ENCODE data around the gene CBLL2.
"Not testable (repeated sequence)": the region's sequence is repeated elsewhere in the genome, so short reads cannot be mapped to it uniquely, and the experiment has no call there.

The CBLL2 gene, protein sequence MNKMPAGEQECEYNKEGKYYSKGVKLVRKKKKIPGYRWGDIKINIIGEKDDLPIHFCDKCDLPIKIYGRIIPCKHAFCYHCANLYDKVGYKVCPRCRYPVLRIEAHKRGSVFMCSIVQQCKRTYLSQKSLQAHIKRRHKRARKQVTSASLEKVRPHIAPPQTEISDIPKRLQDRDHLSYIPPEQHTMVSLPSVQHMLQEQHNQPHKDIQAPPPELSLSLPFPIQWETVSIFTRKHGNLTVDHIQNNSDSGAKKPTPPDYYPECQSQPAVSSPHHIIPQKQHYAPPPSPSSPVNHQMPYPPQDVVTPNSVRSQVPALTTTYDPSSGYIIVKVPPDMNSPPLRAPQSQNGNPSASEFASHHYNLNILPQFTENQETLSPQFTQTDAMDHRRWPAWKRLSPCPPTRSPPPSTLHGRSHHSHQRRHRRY

DNA sequence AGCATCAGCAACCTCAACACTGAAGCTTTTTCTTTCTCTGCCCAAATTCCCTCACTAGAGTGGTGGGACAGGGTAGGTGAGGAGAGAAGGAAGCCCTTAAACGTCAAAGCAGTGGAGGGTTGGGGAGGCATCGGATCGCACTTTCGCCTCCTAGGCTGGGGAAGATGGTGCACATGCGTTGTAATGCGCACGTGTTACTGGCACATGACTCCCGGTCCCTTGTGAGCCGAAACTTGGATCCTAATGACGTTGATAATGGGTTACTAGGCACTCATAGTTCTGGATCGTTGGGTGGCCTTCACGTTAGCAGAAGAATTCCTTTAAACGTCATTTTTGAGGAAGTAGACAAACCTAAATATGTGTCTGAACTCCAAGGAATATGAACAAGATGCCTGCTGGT lies at the start of gene CBLL2:
Gene CBLL2 (plus strand): TSS at position 301 of the 400 bp plus-strand sequence. CDS start 79 bp downstream, at position 380.
- DNase-seq, result no peak

DNA sequence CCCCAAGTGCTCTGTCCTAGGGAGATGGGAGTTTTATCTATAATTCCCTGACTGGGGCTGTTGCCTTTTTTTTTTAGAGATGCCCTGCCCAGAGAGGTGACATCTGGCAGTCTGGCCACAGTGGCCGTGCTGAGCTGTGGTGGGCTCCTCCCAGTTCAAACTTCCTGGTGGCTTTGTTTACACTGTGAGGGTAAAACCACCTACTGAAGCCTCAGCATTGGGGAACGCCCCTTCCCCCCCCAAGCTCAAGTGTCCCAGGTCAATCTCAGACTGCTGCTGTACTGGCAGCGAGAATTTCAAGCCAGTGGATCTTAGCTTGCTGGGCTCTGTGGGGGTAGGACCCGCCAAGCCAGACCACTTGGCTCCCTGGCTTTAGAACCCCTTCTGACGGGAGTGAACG lies 38.3 kb upstream of the CBLL2 start:
- no peak for DNase-seq

DNA sequence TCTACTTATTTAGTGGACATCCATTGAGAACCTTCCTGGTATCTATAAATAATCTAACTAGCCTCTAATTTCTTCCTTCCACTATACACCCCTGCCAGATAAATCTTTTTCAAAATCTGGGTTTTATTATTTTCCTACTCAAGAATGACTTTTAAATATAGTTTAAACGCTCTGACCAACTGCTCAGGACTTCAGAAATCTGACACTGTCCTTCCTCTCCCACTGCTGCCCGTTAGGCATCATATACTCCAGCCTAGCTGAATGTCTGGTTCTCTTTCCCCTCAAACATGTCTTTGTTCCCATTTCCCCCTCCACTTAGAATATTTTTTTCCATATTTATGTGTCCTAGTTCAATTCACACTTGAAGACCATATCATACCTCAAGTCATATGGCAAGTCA lies 35.2 kb upstream of the CBLL2 start:
- no peak for DNase-seq

DNA sequence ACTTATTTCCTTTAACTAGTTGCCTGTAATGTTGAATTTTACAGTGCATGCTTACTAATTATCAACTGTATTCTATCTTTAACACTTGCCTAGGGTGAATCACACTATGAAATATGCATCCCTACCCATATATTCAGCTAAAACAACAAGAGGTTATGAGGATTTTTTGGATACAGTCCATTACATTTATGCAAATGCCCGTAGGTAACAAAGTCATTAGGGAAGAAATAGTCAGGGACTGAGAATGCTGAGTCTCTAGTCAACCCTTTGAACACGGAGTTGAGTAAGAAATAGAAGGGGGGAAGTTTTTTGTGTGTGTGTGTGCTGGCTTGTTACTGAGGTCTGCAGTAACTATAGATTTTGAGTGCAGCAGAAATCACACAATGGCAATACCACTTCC lies 26.1 kb upstream of the CBLL2 start:
- no peak for DNase-seq

DNA sequence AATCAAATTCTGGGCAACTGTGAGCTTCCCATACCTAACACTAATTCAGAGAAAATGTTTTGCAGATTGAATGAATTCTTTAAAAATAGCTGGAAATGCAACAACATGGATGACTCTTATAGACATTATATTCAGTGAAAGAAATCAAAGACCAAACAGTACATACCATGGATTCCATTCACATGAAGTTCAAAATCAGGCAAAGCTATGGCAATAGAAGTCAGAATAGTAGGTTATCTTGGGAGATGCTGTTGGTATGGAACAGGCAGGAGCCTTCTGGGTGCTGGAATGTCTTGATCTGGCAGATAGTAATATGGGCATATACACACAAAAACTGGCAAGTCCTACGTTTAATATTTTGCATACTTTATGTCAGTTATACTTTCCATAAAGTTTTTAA lies 25.5 kb upstream of the CBLL2 start:
- no peak for DNase-seq

DNA sequence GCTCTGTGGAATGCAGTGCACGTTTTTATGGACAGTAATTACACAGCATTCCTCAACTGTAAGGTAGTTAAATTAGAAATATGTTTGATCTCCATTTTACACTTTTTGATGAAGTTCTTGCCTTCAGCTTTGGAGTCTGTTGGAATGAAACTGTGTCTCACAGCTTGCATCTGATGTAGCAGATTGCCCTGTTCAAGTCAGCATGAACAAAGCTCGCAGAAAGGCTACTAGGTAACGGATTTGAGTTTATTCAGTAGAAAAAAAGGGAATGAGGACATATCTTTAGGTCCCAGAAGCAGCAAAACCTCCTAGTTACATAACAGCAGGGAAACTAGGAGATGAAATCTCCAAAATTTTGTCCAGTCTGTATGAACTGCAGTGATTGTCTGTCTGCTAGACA lies 24.3 kb upstream of the CBLL2 start:
- DNase-seq, result no peak

DNA sequence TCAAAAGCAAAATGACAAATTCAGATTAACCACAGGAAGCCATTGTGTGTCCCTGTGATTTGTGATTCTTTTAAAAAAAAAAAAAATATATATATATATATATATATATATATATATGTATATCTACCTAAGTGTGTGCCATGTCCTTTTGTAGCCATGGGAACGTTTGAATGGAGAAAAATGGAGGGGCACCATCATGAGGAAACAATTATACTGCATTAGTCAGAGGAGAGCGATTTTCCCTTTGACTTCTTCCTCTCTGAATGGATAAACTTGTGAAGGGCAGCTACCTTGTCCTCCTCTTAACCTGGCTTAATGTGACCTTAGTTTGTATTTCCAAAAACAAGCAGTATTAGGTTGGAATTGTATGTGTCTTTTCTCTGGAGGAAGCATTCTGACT lies 23.3 kb upstream of the CBLL2 start:
- no peak for DNase-seq

DNA sequence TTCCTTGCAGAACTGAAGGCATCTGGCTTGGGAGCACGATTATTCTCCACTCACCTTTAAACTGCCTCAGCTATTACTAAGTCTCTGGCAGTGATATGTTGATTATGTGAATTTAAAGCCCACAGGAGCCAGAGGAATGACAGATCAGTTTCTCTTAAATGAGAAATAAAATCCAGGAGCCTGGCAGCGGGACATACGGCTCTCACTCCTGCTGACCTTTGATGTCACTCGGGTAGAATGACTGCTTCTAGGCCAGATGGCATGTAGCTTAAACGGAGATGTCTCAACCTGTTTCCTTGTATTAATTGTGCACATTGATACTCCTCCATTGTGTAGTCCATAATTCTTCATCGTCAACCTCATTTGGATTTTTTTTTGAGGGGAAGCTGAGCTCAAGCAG lies 4.0 kb upstream of the CBLL2 start:
- no peak for DNase-seq

DNA sequence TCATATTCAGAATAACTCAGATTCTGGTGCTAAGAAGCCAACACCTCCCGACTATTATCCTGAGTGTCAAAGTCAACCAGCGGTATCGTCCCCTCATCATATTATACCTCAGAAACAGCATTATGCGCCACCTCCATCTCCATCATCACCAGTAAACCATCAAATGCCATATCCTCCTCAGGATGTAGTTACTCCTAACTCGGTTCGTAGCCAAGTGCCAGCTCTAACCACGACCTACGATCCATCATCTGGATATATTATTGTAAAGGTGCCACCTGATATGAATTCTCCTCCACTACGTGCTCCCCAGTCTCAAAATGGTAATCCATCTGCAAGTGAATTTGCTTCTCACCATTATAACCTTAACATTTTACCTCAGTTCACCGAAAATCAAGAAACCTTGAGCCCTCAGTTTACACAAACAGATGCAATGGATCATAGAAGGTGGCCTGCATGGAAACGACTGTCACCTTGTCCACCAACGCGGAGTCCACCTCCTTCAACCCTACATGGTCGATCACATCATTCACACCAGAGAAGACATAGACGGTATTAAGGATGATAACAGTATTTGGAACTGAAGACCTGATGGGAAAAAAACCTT lies 1.1 kb downstream of the CBLL2 start:
- no peak for DNase-seq

DNA sequence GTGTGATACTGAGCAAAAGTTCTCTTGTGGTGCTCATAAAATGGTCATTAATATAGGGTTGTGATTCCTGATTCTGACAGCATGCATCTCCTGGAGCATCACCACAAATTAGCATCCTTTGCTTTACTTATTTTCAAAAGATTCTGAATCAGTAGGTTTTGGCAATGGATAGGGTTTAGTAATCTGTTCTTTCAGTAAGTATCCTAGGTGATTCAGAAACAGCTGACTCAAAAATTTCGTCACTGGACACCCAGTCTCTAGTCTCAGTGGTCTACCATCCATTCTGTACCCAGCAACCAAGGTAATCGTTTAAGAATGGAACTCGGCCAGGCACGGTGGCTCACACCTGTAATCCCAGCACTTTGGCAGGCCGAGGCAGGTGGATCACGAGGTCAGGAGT lies 4.1 kb downstream of the CBLL2 start:
- DNase-seq, result no peak

DNA sequence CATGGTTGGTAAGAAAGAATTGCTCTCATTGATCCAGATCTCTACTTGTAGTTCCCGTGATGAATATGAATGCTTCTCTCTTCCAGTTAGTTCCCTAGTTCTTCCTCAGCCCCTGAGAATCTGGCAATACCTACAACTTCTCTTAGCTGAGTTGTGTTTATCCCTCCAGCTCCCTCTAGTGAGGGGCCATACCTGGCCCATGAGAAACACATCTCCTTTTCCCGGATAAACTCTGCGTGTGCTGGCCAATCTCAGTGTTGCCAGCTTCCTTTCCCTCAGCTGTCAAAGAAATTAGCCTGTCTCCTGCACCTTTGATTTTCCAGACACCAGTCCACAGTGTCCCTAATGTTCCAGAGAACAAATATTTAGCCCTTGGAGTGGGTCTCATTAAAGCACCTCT lies 5.7 kb downstream of the CBLL2 start:
- no peak for DNase-seq

DNA sequence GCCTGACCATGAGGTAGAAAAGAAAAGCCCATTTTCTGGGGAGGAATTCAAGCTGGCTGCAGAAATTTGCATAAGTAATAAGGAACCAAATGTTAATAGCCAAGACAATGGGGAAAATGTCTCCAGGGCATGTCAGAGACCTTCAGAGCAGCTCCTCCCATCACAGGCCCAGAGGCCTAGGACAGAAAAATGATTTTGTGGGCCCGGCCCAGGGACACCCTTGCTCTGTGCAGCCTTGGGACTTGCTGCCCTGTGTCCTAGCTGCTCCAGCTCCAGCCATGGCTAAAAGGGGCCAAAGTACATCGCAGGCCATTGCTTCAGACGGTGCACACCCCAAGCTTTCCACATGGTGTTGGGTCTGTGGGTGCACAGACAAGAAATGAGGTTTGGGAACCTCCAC lies 16.5 kb downstream of the CBLL2 start:
- DNase-seq, result not testable (repeated sequence)

DNA sequence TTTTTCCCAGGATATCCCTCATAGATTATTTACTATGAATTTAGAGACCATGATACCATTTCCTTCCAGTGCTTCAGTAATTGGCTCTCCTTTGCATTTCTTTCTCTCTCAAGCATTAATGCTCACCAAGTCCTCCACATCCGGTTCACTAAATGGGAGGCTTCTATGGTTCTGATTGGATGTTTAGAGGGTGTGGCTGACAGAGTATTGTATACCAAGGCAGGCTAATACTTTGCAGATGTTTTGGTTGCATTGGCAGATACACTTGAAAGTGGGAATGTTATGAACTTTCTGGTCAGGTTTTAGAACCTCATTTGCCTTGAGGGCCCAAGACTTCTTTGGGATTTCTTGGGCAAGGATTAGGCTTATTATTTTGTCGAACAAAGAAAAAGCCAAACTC lies 24.2 kb downstream of the CBLL2 start:
- no peak for DNase-seq

DNA sequence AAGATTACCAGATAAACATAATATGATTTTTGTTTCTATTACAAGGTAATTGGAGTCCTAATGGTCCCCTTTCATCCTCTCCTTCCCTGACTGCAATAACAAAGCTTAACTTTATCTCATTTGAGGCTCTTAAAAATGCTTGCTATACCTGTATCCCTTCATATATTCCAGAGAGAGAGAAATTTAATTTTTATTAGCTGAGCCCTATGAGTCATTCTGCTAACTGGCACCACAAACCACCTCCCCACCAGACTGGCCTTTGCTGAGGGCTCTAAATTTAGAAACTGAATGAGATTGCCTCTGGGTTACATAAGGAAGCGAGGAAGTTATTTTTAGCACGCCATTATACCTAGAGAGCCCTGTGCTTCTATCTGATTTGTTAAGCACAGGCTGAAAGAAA lies 27.4 kb downstream of the CBLL2 start:
- DNase-seq, result peak in 5 of 51 donors; percentile 0 to 8 (median 3)

DNA sequence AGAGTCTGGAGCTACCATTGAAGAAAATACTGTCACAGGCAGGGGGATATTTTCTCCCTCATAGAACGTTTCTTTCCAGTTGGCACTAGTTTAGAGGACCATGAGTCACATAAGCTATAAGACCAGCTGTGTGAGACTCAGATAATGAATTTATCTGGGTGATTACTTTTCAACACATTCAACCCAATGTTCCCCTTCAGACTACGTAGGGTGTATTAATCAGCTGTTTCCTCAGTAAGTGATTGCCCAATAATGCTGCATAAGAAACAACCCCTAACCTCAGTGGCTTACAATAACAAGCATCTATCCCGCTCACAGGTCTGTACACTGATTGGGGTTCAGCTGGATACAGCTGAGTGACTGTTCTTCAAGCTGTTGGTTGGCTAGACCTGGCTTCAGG lies 38.1 kb downstream of the CBLL2 start:
- no peak for DNase-seq

DNA sequence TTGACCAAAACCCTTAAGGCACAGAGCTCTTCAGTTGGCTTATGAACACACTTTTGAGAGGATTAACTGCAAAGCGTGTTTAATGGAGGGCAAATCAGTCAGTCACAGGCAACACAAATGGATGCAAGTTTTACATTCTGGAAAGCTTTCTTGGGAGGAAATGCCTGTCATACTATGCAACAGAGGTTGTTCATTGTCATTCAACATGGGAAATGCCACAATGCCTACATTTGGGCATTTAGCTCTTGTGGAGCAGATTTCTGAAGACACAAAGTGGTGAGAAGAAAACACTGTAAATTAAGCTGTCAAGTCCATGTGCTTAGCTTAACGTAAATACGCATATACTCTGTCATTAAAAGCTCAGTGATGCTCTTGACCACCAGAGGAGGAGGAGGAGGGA lies 41.1 kb downstream of the CBLL2 start:
- no peak for DNase-seq

DNA sequence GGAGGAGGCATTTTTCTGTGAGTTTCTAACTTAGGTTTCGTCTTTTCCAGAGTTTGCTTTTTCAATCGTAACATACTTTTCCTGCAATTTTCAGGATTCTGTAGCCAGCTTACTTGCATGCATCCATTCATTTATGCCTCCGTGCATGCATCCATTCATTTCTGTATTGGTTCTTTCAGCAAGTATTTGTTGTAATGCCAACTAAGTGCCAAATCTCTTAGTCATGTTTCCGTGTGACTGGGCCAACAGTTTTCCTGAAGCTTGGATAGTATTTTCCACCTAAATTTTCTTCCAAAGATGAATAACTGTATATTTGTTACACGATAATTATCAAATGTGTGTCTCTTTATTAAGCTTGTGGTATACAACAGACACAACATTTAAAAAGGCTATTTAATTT lies 41.5 kb downstream of the CBLL2 start:
- no peak for DNase-seq

DNA sequence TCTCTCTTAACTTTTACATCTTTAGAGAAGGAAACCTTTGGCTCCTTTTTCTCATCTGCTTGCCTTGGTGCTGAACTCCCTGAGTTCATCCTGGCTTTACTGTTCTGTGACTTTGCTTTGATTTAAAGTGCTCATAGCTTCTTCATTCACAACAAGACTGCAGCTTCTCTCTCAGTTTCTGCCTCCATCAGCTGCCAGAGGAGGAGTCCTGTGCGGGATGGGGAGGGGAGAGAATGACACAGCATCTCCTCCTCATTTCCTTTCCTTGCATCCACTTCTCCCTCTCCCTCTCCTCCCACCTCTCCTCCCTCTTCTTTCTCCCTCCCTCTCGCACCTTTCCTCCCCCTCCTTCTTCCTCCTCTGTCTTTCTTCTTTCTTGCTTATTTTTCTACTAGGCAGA lies 42.0 kb downstream of the CBLL2 start:
- DNase-seq, result peak in 1 of 51 donors; percentile 1

DNA sequence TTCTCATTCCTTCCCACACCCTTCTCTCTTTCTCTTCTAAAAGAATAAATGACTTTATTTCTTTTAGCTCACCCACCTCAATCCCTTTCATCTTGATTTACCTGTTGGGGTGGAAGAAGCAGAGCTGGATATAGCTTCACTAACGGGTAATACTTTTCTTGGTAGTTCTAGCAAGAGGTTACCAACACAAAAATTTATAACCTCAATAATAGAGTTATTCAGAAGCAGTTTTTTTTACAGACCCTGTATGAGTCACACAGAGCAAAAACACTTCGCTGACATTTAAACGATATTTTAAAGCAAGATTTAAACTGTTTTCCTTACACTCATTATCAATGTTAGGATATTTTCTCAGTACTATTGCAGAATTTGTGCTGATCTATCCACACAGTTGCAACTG lies 42.4 kb downstream of the CBLL2 start:
- DNase-seq, result no peak

DNA sequence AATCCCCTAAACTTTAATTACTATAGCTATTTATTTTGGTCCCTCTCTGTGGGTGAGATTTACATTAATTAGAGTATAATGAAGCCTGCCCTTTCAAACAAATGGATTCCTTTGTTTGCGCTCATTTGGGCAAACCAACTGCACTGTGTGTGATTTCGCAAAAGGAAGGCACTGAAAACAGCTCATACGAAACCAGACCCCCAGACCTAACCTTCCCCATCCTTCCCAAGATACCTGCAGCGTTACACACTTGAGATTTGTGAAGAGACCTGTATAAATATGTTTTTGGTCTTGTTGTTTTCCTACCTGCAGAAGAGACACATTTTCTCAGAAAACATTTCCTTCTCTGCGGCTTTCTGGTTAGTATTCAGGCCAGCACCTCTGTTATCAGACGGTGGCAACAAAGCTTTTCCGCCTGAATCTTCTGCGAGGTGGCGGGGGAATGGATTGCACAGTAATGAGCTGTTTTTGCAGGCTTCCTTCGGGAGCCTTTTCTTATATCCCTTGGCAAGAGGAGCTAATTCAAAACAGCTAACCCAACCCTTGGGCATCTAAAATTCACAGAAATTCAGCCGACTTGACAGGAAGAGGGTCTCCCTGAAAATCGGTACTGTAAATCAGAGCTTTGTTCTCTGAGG lies 47.6 kb downstream of the CBLL2 start:
- peak in 1 of 51 donors; percentile 0 for DNase-seq

DNA sequence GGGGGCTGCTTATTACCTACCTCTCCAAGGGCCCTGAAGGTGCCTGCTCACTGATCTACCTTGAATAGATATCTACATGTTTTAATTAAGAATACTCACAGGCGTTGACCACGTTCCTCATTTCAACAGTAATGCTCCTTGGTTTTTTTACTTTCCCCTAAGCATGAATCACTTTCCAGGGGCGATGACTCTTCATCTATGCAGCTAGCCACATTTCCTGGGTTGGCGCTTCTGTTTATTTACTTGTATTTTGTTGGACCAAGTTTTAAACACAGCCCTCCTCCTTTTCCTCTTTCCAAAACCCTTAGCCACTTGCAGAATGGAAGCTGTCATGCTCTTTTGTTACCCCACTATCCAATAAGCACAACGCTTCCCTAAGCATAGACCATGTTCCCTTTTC lies 50.8 kb downstream of the CBLL2 start:
- no peak for DNase-seq
